ENCODE measurements around the gene CTU2.

DNA sequence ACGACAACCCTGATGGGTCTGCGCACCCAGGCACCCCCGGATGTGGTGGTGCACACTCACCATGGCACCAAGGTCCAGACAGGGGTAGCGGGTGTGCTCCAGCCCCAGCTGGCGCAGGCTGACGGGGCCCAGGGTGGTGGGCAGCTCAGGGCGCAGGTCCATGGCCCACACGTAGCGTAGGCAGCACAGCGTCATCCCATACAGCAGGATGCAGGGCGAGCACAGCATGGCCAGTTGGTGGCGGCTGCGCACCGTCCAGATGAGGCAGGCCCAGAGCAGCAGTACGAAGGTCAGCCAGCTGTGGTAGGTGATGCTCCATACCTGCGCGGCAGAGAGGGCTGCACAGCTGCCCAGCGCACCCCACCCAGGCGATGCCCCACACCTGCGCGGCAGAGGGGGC lies 29.8 kb downstream of the CTU2 start:
- TF ChIP-seq, protein P1, sequence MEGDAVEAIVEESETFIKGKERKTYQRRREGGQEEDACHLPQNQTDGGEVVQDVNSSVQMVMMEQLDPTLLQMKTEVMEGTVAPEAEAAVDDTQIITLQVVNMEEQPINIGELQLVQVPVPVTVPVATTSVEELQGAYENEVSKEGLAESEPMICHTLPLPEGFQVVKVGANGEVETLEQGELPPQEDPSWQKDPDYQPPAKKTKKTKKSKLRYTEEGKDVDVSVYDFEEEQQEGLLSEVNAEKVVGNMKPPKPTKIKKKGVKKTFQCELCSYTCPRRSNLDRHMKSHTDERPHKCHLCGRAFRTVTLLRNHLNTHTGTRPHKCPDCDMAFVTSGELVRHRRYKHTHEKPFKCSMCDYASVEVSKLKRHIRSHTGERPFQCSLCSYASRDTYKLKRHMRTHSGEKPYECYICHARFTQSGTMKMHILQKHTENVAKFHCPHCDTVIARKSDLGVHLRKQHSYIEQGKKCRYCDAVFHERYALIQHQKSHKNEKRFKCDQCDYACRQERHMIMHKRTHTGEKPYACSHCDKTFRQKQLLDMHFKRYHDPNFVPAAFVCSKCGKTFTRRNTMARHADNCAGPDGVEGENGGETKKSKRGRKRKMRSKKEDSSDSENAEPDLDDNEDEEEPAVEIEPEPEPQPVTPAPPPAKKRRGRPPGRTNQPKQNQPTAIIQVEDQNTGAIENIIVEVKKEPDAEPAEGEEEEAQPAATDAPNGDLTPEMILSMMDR (IDR thresholded peaks at IDR 0.05), result no peak
- no peak for TF ChIP-seq EP300 (IDR thresholded peaks at IDR 0.05)
- TF ChIP-seq POLR2A (IDR thresholded peaks at IDR 0.05), result no peak

Measured in stomach (tissue), 4 donors.